ENCODE results near the gene CCNL1.

GRCh38 chr3:157134620-157135191 lies 25.2 kb downstream of the CCNL1 start:
- TF ChIP-seq POLR2A (IDR thresholded peaks at IDR 0.05; ENCODE audit: low read depth, low read length) (no peak), RCOR1 (IDR thresholded peaks at IDR 0.05; ENCODE audit: insufficient replicate concordance, low read length) (no peak), CTCF (conservative IDR thresholded peaks at IDR 0.05; ENCODE audit: low read depth, low read length) (no peak), ELK1 (IDR thresholded peaks at IDR 0.05; ENCODE audit: borderline replicate concordance, low read depth, low read length) (no peak), USF2 (IDR thresholded peaks at IDR 0.05; ENCODE audit: low read depth, low read length) (no peak), FOS (IDR thresholded peaks at IDR 0.05; ENCODE audit: low read depth, low read length) (no peak)

Data from IMR-90 (cell line).